Neuronal stem cell (in vitro differentiated cells): ENCODE data around the gene FBXL2.

ENCODE experiments used
- DNase-seq: peaks from one replicate; pipeline ENCODE4 v3.0.0-alpha.2; 2013; ENCODE audit warnings: low spot score
- H2AFZ ChIP-seq: one replicate; pipeline ENCODE4 v1.6.1; 2013; ENCODE audit warnings: mild to moderate bottlenecking, low read length, inconsistent platforms
- H2AK5ac ChIP-seq: 2 replicates; pipeline ENCODE4 v1.6.1; 2013; ENCODE audit warnings: low read depth, mild to moderate bottlenecking, inconsistent platforms, low read length, moderate library complexity, mixed read lengths
- H2BK120ac ChIP-seq: 2 replicates; pipeline ENCODE4 v1.6.1; 2013; ENCODE audit warnings: low read depth, mild to moderate bottlenecking, inconsistent platforms, low read length, moderate library complexity, mixed read lengths
- H2BK12ac ChIP-seq: one replicate; pipeline ENCODE4 v1.6.1; 2013; ENCODE audit warnings: low read length, inconsistent platforms
- H2BK15ac ChIP-seq: 2 replicates; pipeline ENCODE4 v1.6.1; 2013; ENCODE audit warnings: mild to moderate bottlenecking, low read length, inconsistent platforms, mixed read lengths
- H2BK5ac ChIP-seq: one replicate; pipeline ENCODE4 v1.6.1; 2013; ENCODE audit warnings: inconsistent platforms, mild to moderate bottlenecking, low read length, moderate library complexity
- H3K14ac ChIP-seq: one replicate; pipeline ENCODE4 v1.6.1; 2013; ENCODE audit warnings: low read length, inconsistent platforms
- H3K18ac ChIP-seq: 2 replicates; pipeline ENCODE4 v1.6.1; 2013; ENCODE audit warnings: low read length, inconsistent platforms
- H3K23ac ChIP-seq: 2 replicates; pipeline ENCODE4 v1.6.1; 2013; ENCODE audit warnings: low read depth, mild to moderate bottlenecking, mixed read lengths, low read length, inconsistent platforms; ENCODE audit not compliant: poor library complexity
- H3K27ac ChIP-seq: replicated peaks from 3 replicates; pipeline ENCODE4 v1.5.1; 2013; ENCODE audit warnings: low read length, inconsistent platforms
- H3K27me3 ChIP-seq, 3 experiments: 2 replicates each; pipeline ENCODE4 v1.6.1; 2013; ENCODE audit warnings: low read length in 3 of 3, mild to moderate bottlenecking in 2 of 3, inconsistent platforms in 1 of 3, low read depth in 1 of 3, mixed read lengths in 1 of 3, moderate library complexity in 1 of 3; ENCODE audit not compliant: control insufficient read depth in 3 of 3, insufficient read depth in 3 of 3
- H3K36me3 ChIP-seq, 2 donors: replicated peaks in 1 of 2; 2 replicates each; pipeline ENCODE4 v1.6.1; 2013; ENCODE audit warnings: low read length in 2 of 2; ENCODE audit not compliant: control insufficient read depth in 2 of 2, insufficient read depth in 2 of 2
- H3K4ac ChIP-seq: 2 replicates; pipeline ENCODE4 v1.6.1; 2013; ENCODE audit warnings: inconsistent platforms, mild to moderate bottlenecking, low read length, moderate library complexity
- H3K4me1 ChIP-seq, 2 donors: 1 replicate in 1 of 2; 2 replicates in 1 of 2; pipeline ENCODE4 v1.6.1; 2013; ENCODE audit warnings: low read length in 2 of 2, low read depth in 1 of 2; ENCODE audit not compliant: control insufficient read depth in 2 of 2, insufficient read depth in 1 of 2
- H3K4me2 ChIP-seq: one replicate; pipeline ENCODE4 v1.6.1; 2013; ENCODE audit warnings: mild to moderate bottlenecking, low read length, inconsistent platforms; ENCODE audit not compliant: insufficient read depth, poor library complexity, severe bottlenecking
- H3K4me3 ChIP-seq, 2 donors: 2 replicates each; pipeline ENCODE4 v1.5.1; 2013; ENCODE audit warnings: low read length in 2 of 2, mild to moderate bottlenecking in 2 of 2, inconsistent platforms in 1 of 2, moderate library complexity in 1 of 2
- H3K79me1 ChIP-seq: one replicate; pipeline ENCODE4 v1.6.1; 2013; ENCODE audit warnings: low read depth, mild to moderate bottlenecking, inconsistent platforms, low read length, moderate library complexity
- H3K9ac ChIP-seq: one replicate; pipeline ENCODE4 v1.6.1; 2013; ENCODE audit warnings: mild to moderate bottlenecking, low read depth, low read length, inconsistent platforms; ENCODE audit not compliant: poor library complexity
- H3K9me3 ChIP-seq, 2 donors: replicated peaks in 1 of 2; 2 replicates each; pipeline versions ENCODE3 to v1.6.1; 2013; ENCODE audit warnings: low read length in 2 of 2, mild to moderate bottlenecking in 2 of 2, inconsistent platforms in 1 of 2, low read depth in 1 of 2, mixed read lengths in 1 of 2, moderate library complexity in 1 of 2; ENCODE audit not compliant: control insufficient read depth in 2 of 2, insufficient read depth in 1 of 2
- H4K8ac ChIP-seq: one replicate; pipeline ENCODE4 v1.6.1; 2013; ENCODE audit warnings: low read depth, mild to moderate bottlenecking, inconsistent platforms, low read length, moderate library complexity
- H4K91ac ChIP-seq: one replicate; pipeline ENCODE4 v1.6.1; 2013; ENCODE audit warnings: low read length, low read depth, mild to moderate bottlenecking, inconsistent platforms; ENCODE audit not compliant: poor library complexity
- whole genome bisulfite sequencing, 2 donors: extraction: QIAGEN DNeasy Blood & Tissue Kit; methylation state at CpG; one replicate each; pipeline ENCODE4 v1.1.7; 2013; ENCODE audit warnings: missing lambda C conversion rate in 2 of 2, mixed read lengths in 1 of 2; ENCODE audit not compliant: insufficient read length in 2 of 2, insufficient replicate concordance in 1 of 2; ENCODE audit errors: extremely low coverage in 2 of 2; 5-methylcytosine and 5-hydroxymethylcytosine counted together

The FBXL2 gene

DNA sequence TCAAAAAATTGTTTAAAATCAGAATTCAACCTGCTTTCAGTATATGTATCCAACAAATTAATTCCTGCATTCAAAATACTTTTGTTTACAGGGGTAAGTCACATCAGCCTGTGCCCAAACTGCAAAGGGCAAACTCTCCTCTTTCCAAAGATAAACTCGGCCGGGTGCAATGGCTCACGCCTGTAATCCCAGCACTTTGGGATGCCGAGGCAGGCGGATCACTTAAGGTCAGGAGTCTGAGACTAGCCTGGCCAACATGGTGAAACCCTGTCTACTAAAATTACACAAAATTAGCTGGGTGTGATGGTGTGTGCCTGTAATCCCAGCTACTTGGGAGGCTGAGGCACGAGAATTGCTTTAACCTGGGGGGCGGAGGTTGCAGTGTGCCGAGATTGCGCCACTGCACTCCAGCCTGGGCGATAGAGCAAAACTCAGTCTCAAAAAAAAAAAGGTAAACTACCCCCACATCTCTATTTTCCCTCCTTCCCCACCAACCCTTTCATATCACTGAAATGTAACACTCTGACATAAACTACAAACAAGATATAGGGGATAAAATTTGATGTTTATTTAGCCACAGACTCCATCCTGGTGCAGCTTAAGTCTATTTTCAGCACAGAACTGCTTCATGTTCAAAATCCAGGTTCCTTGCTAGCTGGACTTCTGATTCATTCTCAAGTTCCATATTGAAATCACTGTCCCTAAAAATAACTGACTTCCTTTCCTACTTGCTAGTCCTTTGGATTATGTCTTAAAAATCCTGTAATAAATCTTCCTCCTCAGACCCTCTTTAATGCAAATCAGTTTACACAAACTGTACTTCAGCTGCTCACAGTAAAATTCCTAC is 147.6 kb downstream of the FBXL2 start:
- H3K4ac ChIP-seq = no peak overlapping the region
- no peak overlapping the region for H3K27ac ChIP-seq
- no peak overlapping the region for H3K23ac ChIP-seq
- H3K4me1 ChIP-seq = peaks cover 3 to 7% of the 10 kb centered on the region in 2 donors
- no peaks in the 10 kb centered on the region for H3K27me3 ChIP-seq
- H3K4me2 ChIP-seq = no peak overlapping the region
- peaks cover 10 to 51% of the 10 kb centered on the region in 2 donors for H3K36me3 ChIP-seq
- no peak overlapping the region for H2AFZ ChIP-seq
- H2BK12ac ChIP-seq = no peak overlapping the region
- no peak overlapping the region for H4K91ac ChIP-seq
- H2BK15ac ChIP-seq = no peak overlapping the region
- H3K14ac ChIP-seq = no peak overlapping the region
- H4K8ac ChIP-seq = no peak overlapping the region
- H3K79me1 ChIP-seq = no peaks in the 10 kb centered on the region
- no peak overlapping the region for H2BK120ac ChIP-seq
- no peak overlapping the region for H3K18ac ChIP-seq
- H3K9ac ChIP-seq = no peak overlapping the region
- DNase-seq = no peak
- no peak overlapping the region for H2AK5ac ChIP-seq
- no CpG with 5 or more reads among the region's 10 CpGs for WGBS, 2 donors
- no peak overlapping the region for H3K4me3 ChIP-seq
- no peak overlapping the region for H2BK5ac ChIP-seq
- peaks cover 0 to 8% of the 10 kb centered on the region in 2 donors for H3K9me3 ChIP-seq

DNA sequence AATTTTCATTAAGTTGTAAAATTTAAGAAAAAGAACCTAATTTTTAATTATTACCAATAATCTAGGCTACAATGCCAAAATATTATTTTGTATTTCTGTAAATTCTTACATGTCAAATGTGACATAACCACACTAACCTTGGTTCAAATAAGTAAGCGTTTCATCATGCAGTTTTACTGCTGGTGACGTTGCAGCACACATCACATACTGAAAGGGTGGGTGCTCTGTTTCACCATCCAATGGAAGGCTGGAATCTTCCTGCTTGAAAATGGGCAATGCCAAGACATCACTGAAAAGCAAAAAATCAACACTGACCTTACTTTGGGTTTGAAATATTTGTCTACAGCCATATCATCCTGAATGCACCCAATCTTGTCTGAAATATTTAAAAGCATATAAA is 148.2 kb downstream of the FBXL2 start:
- H3K79me1 ChIP-seq = no peaks in the 10 kb centered on the region
- no peak overlapping the region for H3K18ac ChIP-seq
- no peak overlapping the region for H2BK120ac ChIP-seq
- no peaks in the 10 kb centered on the region for H3K27me3 ChIP-seq
- no peak overlapping the region for H3K9ac ChIP-seq
- H2BK12ac ChIP-seq = no peak overlapping the region
- no peak overlapping the region for H3K4ac ChIP-seq
- H2BK5ac ChIP-seq = no peak overlapping the region
- H3K36me3 ChIP-seq = peaks cover 10 to 47% of the 10 kb centered on the region in 2 donors
- H2AFZ ChIP-seq = no peak overlapping the region
- H2AK5ac ChIP-seq = no peak overlapping the region
- H3K4me1 ChIP-seq = peaks cover 3 to 8% of the 10 kb centered on the region in 2 donors
- H3K14ac ChIP-seq = no peak overlapping the region
- H3K4me3 ChIP-seq = no peak overlapping the region
- no peak overlapping the region for H3K27ac ChIP-seq
- no peak overlapping the region for H4K91ac ChIP-seq
- no peak overlapping the region for H2BK15ac ChIP-seq
- H3K9me3 ChIP-seq = peaks cover 0 to 8% of the 10 kb centered on the region in 2 donors
- no CpG with 5 or more reads among the region's 2 CpGs for WGBS, 2 donors
- H3K23ac ChIP-seq = no peak overlapping the region
- no peak overlapping the region for H4K8ac ChIP-seq
- H3K4me2 ChIP-seq = no peak overlapping the region
- no peak for DNase-seq

GRCh38 chr3:33426068-33426467 is 148.8 kb downstream of the FBXL2 start:
- H3K4ac ChIP-seq = no peak overlapping the region
- H2BK12ac ChIP-seq = no peak overlapping the region
- no peak overlapping the region for H2AFZ ChIP-seq
- no peak overlapping the region for H2BK120ac ChIP-seq
- no peak overlapping the region for H3K14ac ChIP-seq
- no peak overlapping the region for H3K4me3 ChIP-seq
- no peak overlapping the region for H4K8ac ChIP-seq
- H3K23ac ChIP-seq = no peak overlapping the region
- no CpG with 5 or more reads among the region's 1 CpG for WGBS, 2 donors
- H3K9ac ChIP-seq = no peak overlapping the region
- H3K4me1 ChIP-seq = peaks cover 3 to 10% of the 10 kb centered on the region in 2 donors
- DNase-seq = no peak
- H3K36me3 ChIP-seq = peaks cover 6 to 41% of the 10 kb centered on the region in 2 donors
- no peak overlapping the region for H3K18ac ChIP-seq
- no peak overlapping the region for H3K4me2 ChIP-seq
- H3K27ac ChIP-seq = no peak overlapping the region
- no peaks in the 10 kb centered on the region for H3K79me1 ChIP-seq
- no peak overlapping the region for H4K91ac ChIP-seq
- H2BK15ac ChIP-seq = no peak overlapping the region
- no peak overlapping the region for H2AK5ac ChIP-seq
- peaks cover 0 to 8% of the 10 kb centered on the region in 2 donors for H3K9me3 ChIP-seq
- H3K27me3 ChIP-seq = no peaks in the 10 kb centered on the region
- H2BK5ac ChIP-seq = no peak overlapping the region

DNA sequence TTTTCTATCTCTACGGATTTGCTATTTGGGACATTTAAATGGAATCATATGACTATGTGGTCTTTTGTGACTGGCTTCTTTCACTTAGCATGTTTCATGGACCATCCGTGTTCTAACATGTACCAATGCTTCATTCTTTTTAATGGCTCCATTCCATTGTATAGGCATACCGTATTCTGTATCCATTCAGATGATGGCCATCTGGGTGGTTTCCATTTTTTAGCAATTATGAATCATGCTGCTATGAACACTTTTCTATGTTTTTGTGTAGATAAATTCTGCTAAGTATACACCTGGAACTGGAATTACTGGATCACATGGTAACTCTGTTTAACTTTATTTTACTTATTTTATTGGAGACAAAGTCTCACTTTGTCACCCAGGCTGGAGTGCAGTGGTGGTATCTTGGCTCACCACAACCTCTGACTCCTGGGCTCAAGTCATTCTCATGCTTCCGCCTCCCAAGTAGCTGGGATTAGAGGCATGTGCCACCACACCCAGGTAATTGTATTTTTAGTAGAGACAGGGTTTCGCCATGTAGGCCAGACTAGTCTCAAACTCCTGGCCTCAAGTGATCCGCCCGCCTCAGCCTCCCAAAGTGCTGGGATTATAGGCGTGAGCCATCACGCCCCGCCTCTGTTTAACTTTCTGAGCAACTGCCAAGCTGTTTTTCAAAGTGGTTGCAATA is 149.5 kb downstream of the FBXL2 start:
- Histone ChIP-seq H3K4me3 (no peak overlapping the region), H3K4me1 (peaks cover 3 to 10% of the 10 kb centered on the region in 2 donors), H3K9me3 (peaks cover 0 to 8% of the 10 kb centered on the region in 2 donors), H3K79me1 (no peaks in the 10 kb centered on the region), H2BK12ac (no peak overlapping the region), H4K91ac (no peak overlapping the region), H3K9ac (no peak overlapping the region), H2AK5ac (no peak overlapping the region), H2AFZ (no peak overlapping the region), H3K14ac (no peak overlapping the region), H2BK5ac (no peak overlapping the region), H3K4ac (no peak overlapping the region), H3K36me3 (peaks cover 3 to 34% of the 10 kb centered on the region in 2 donors), H4K8ac (no peak overlapping the region), H3K4me2 (no peak overlapping the region), H3K23ac (no peak overlapping the region), H3K27ac (no peak overlapping the region), H2BK120ac (no peak overlapping the region), H3K18ac (no peak overlapping the region), H2BK15ac (no peak overlapping the region), H3K27me3 (no peaks in the 10 kb centered on the region)
- no peak for DNase-seq
- no CpG with 5 or more reads among the region's 10 CpGs for WGBS, 2 donors
